NT2/D1 (cell line): ENCODE measurements around the gene GABBR2.
"Not testable (repeated sequence)": the region's sequence is repeated elsewhere in the genome, so short reads cannot be mapped to it uniquely, and the experiment has no call there.

Source experiments
- DNase-seq: peaks from one replicate; pipeline ENCODE4 v3.0.0-alpha.2; 2011; ENCODE audit warnings: low read depth, low spot score
- H3K27me3 ChIP-seq: 2 replicates; pipeline ENCODE4 v1.6.0; 2011; ENCODE audit warnings: mild to moderate bottlenecking; ENCODE audit not compliant: insufficient read length, insufficient read depth
- H3K36me3 ChIP-seq: 2 replicates; pipeline ENCODE4 v1.6.1; 2011; ENCODE audit warnings: mild to moderate bottlenecking, low read length, mixed read lengths; ENCODE audit not compliant: insufficient read depth, insufficient read length
- H3K4me1 ChIP-seq: 2 replicates; pipeline ENCODE4 v1.5.1; 2011; ENCODE audit not compliant: insufficient read depth, insufficient read length
- H3K4me3 ChIP-seq: 2 replicates; pipeline ENCODE4 v1.5.1; 2011; ENCODE audit warnings: low read depth; ENCODE audit not compliant: insufficient read length
- H3K9ac ChIP-seq: 2 replicates; pipeline ENCODE4 v1.6.0; 2011; ENCODE audit warnings: low read depth; ENCODE audit not compliant: insufficient read length
- H3K9me3 ChIP-seq: 2 replicates; pipeline ENCODE4 v1.5.1; 2011; ENCODE audit warnings: mild to moderate bottlenecking, low read length; ENCODE audit not compliant: insufficient read depth
- SUZ12 ChIP-seq: IDR thresholded peaks from 2 replicates; pipeline ENCODE4 v1.6.1; 2011; ENCODE audit not compliant: insufficient read length, insufficient read depth; ENCODE audit errors: extremely low read depth
- YY1 ChIP-seq: IDR thresholded peaks from 2 replicates; pipeline ENCODE4 v1.6.1; 2011; ENCODE audit not compliant: insufficient read length, insufficient read depth
- ZNF274 ChIP-seq: IDR thresholded peaks from 2 replicates; pipeline ENCODE4 v1.6.1; 2011; ENCODE audit warnings: mild to moderate bottlenecking, low read depth, low read length

GABBR2 gene

GRCh38 chr9:98656511-98656910 lies 52.2 kb downstream of the GABBR2 start:
- Histone ChIP-seq H3K9ac (no peak overlapping the region), H3K4me3 (no peak overlapping the region), H3K9me3 (no peaks in the 10 kb centered on the region), H3K27me3 (no peaks in the 10 kb centered on the region), H3K4me1 (no peaks in the 10 kb centered on the region), H3K36me3 (no peaks in the 10 kb centered on the region)
- no peak for TF ChIP-seq YY1
- TF ChIP-seq SUZ12 = no peak
- no peak for TF ChIP-seq ZNF274
- DNase-seq = no peak

DNA sequence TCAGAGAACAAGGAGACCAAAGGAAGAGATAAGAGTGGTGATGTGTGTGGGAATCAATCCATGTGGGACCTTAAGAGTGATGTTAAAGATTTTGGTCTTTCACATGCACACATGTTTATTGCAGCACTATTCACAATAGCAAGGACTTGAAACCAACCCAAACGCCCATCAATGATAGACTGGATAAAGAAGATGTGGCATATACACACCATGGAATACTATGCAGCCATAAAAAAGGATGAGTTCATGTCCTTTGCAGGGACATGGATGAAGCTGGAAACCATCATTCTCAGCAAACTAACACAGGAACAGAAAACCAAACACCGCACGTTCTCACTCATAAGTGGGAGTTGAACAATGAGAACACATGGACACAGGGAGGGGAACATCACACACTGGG lies 53.3 kb downstream of the GABBR2 start:
- H3K9me3 ChIP-seq, H3K4me1 ChIP-seq, H3K36me3 ChIP-seq, H3K4me3 ChIP-seq, DNase-seq, H3K27me3 ChIP-seq, H3K9ac ChIP-seq: not testable (repeated sequence)

DNA sequence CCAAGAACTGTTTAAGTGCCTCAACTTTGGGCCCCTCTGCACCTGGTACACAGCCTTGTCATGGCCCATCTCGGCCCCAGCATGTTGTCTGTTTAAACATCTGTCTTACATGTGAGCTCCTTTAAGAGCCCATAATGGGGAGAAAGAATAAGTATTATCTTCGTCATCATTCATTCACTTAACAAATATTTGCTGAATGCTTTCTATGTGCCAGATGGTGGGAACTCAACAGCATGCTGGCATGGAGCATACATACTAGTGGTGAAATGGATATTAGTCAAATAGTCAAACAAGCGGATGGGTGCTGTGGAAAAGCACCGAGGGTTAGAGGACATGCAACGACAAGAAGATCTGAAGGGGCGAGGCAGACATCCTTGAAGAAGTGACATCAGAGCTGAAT lies 54.5 kb downstream of the GABBR2 start:
- no peak for DNase-seq
- Histone ChIP-seq H3K27me3 (no peaks in the 10 kb centered on the region), H3K9ac (no peak overlapping the region), H3K36me3 (no peaks in the 10 kb centered on the region), H3K9me3 (no peaks in the 10 kb centered on the region), H3K4me3 (no peak overlapping the region), H3K4me1 (no peaks in the 10 kb centered on the region)
- TF ChIP-seq ZNF274 (no peak), SUZ12 (no peak), YY1 (no peak)

DNA sequence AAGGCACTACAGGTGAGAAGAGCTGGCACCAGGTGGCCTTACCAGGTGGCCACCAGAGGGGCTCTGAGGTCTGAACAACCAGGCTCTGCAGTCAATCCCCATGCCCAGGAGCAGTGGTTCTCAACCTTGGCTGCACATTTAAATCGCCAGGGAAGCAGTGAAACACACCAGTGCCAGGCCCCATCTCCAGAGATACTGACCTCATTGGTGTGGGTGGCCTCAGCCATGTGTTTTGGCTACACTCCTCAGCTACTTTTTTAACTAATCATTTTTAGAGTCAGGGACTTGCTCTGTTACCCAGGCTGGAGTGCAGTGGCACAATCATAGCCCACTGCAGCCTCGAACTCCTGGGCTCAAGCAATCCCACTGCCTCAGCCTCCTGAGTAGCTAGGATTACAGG lies 56.0 kb downstream of the GABBR2 start:
- H3K9ac ChIP-seq = no peak overlapping the region
- DNase-seq = no peak
- H3K4me3 ChIP-seq = no peak overlapping the region
- TF ChIP-seq ZNF274 (no peak), YY1 (no peak), SUZ12 (no peak)
- no peaks in the 10 kb centered on the region for H3K4me1 ChIP-seq
- H3K9me3 ChIP-seq = no peaks in the 10 kb centered on the region
- H3K27me3 ChIP-seq = no peaks in the 10 kb centered on the region
- H3K36me3 ChIP-seq = no peaks in the 10 kb centered on the region

DNA sequence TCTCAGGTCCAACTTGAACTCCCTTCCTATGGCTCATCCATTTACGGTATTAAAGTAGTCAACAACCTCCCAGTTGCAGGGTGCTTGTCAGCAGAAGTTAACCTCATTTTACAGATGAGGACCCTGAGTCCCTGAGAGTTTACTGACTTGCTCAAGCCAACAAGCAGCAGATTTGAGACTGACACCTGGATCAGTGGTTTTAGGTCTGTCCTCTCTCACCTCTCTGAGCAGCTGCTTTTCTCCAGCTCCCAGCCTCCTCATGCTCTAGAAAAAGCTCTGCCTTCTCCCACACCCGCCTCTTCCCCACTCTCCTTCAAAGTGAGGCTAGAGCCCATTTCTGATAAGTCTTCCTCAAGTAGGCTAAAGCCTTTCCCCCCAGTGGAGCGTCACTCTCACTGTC lies 56.4 kb downstream of the GABBR2 start:
- Histone ChIP-seq H3K9ac (no peak overlapping the region), H3K9me3 (no peaks in the 10 kb centered on the region), H3K27me3 (no peaks in the 10 kb centered on the region), H3K4me1 (no peaks in the 10 kb centered on the region), H3K4me3 (no peak overlapping the region), H3K36me3 (no peaks in the 10 kb centered on the region)
- no peak for DNase-seq
- TF ChIP-seq YY1 (no peak), ZNF274 (no peak), SUZ12 (no peak)

GRCh38 chr9:98647236-98647635 lies 61.5 kb downstream of the GABBR2 start:
- Histone ChIP-seq H3K36me3 (no peaks in the 10 kb centered on the region), H3K4me1 (no peaks in the 10 kb centered on the region), H3K9me3 (no peaks in the 10 kb centered on the region), H3K27me3 (no peaks in the 10 kb centered on the region), H3K4me3 (no peak overlapping the region), H3K9ac (no peak overlapping the region)
- no peak for DNase-seq
- TF ChIP-seq YY1 (no peak), SUZ12 (no peak), ZNF274 (no peak)

DNA sequence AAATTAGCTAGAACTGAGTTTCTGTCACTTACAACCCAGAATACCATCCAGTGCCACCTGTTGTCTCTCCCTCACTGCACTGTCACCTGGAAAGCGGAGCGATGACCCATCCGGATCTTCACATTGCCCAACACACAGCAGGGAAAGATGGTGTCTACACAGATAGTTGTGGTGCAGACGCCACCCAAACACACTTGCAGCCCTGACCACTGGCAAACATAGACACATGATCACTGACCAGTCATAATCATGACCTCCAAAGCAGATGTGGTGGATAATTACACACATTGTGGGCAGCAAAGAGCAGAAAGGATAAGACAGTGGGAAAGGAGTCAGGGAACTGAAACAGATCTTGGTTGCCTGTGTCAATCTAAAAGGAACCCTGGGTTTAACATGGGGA lies 64.7 kb downstream of the GABBR2 start:
- Histone ChIP-seq H3K4me1 (no peaks in the 10 kb centered on the region), H3K4me3 (no peak overlapping the region), H3K27me3 (no peaks in the 10 kb centered on the region), H3K9me3 (peaks cover 3% of the 10 kb centered on the region; the same call in 1 of the 2 replicates), H3K9ac (no peak overlapping the region), H3K36me3 (no peaks in the 10 kb centered on the region)
- TF ChIP-seq YY1 = no peak
- no peak for TF ChIP-seq SUZ12
- no peak for TF ChIP-seq ZNF274
- DNase-seq = no peak

- Histone ChIP-seq H3K27me3 (no peaks in the 10 kb centered on the region), H3K9me3 (peaks cover 6% of the 10 kb centered on the region; the same call in 1 of the 2 replicates), H3K4me3 (no peak overlapping the region), H3K9ac (no peak overlapping the region), H3K4me1 (no peaks in the 10 kb centered on the region), H3K36me3 (no peaks in the 10 kb centered on the region)
- no peak for TF ChIP-seq YY1
- no peak for TF ChIP-seq ZNF274
- no peak for TF ChIP-seq SUZ12
- DNase-seq = no peak
Observed at GRCh38 chr9:98642661-98643312, 65.9 kb downstream of the GABBR2 start.
